DND-41 (cell line): Measurements from ENCODE around the gene BMP3.

ENCODE experiments used
- ATAC-seq: fragments of 200-7000 bp; cut with Tn5 transposase; 3 replicates; pipeline ENCODE4 v1.9.1; 2021; ENCODE audit warnings: low read depth; ENCODE audit not compliant: insufficient read depth
- DNase-seq: peaks from one replicate; pipeline ENCODE4 v3.0.0-alpha.2; 2020
- H2AFZ ChIP-seq: 2 replicates; pipeline ENCODE4 v1.6.0; 2012; ENCODE audit warnings: low read depth, low read length
- H3K27ac ChIP-seq: 2 replicates; pipeline ENCODE4 v1.5.1; 2012; ENCODE audit warnings: low read length, inconsistent platforms
- H3K27me3 ChIP-seq: fragments of 200-600 bp; sonication (generic); 2 replicates; pipeline ENCODE4 v1.6.0; 2012; ENCODE audit warnings: low read length, mild to moderate bottlenecking, inconsistent platforms; ENCODE audit not compliant: insufficient read depth, poor library complexity
- H3K36me3 ChIP-seq: 2 replicates; pipeline ENCODE4 v1.5.1; 2012; ENCODE audit warnings: low read length, inconsistent platforms; ENCODE audit not compliant: insufficient read depth
- H3K4me1 ChIP-seq: 2 replicates; pipeline ENCODE4 v1.5.1; 2012; ENCODE audit warnings: mild to moderate bottlenecking, low read length; ENCODE audit not compliant: insufficient read depth
- H3K4me2 ChIP-seq: 2 replicates; pipeline ENCODE4 v1.6.0; 2012; ENCODE audit warnings: mild to moderate bottlenecking, moderate library complexity, low read length, inconsistent platforms; ENCODE audit not compliant: insufficient read depth
- H3K4me3 ChIP-seq, 2 experiments: fragments of 200-600 bp in 1 of 2; shearing (Covaris generic) in 1 of 2; 2 replicates each; pipeline ENCODE4 v1.5.1; 2012 to 2016; ENCODE audit warnings: inconsistent platforms in 2 of 2, low read length in 2 of 2, mild to moderate bottlenecking in 2 of 2, low read depth in 1 of 2, moderate library complexity in 1 of 2
- H3K79me2 ChIP-seq: 2 replicates; pipeline ENCODE4 v1.6.0; 2012; ENCODE audit warnings: low read length, inconsistent platforms; ENCODE audit not compliant: insufficient read depth
- H3K9ac ChIP-seq: 2 replicates; pipeline ENCODE4 v1.6.0; 2012; ENCODE audit warnings: low read depth, mild to moderate bottlenecking, inconsistent platforms, low read length, moderate library complexity
- H3K9me3 ChIP-seq: 2 replicates; pipeline ENCODE4 v1.5.1; 2012; ENCODE audit warnings: low read length, moderate library complexity, mild to moderate bottlenecking, inconsistent platforms; ENCODE audit not compliant: insufficient read depth, severe bottlenecking
- H4K20me1 ChIP-seq: 2 replicates; pipeline ENCODE4 v1.6.0; 2012; ENCODE audit warnings: low read length; ENCODE audit not compliant: insufficient read depth
- EZH2 ChIP-seq: IDR thresholded peaks from 3 replicates; pipeline ENCODE4 v1.6.1; 2012; ENCODE audit warnings: borderline replicate concordance, low read depth, mild to moderate bottlenecking, moderate library complexity, low read length, inconsistent platforms; ENCODE audit not compliant: severe bottlenecking
- TF ChIP-seq, protein P1 (sequence below): IDR thresholded peaks from 2 replicates; pipeline ENCODE4 v1.5.1; 2012; ENCODE audit warnings: borderline replicate concordance, low read length, moderate library complexity, mild to moderate bottlenecking; ENCODE audit not compliant: poor library complexity, severe bottlenecking; ENCODE audit errors: extremely low read depth

Gene BMP3

DNA sequence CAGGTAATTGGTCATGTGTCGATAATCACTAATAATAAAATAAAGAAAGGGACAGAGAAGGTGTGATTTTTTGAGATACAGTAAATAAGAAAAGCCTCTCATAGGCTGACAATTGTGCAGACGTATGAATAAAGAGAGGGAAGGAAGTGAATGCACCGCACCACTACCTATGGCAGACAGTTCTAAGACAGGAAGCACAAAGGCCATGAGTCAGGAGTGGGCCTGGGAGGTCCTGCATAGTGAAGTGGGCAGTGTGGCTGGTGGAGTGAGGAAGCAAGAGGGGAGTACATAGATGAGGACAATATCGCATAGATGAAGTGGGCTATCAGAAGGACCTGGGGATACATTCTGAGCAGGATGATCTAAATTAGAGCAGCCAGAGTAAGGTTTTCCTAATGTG, 75.6 kb downstream of the BMP3 start:
- no peak for TF ChIP-seq EZH2
- TF ChIP-seq, protein P1, sequence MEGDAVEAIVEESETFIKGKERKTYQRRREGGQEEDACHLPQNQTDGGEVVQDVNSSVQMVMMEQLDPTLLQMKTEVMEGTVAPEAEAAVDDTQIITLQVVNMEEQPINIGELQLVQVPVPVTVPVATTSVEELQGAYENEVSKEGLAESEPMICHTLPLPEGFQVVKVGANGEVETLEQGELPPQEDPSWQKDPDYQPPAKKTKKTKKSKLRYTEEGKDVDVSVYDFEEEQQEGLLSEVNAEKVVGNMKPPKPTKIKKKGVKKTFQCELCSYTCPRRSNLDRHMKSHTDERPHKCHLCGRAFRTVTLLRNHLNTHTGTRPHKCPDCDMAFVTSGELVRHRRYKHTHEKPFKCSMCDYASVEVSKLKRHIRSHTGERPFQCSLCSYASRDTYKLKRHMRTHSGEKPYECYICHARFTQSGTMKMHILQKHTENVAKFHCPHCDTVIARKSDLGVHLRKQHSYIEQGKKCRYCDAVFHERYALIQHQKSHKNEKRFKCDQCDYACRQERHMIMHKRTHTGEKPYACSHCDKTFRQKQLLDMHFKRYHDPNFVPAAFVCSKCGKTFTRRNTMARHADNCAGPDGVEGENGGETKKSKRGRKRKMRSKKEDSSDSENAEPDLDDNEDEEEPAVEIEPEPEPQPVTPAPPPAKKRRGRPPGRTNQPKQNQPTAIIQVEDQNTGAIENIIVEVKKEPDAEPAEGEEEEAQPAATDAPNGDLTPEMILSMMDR = no peak
- no peak overlapping the region for H3K27ac ChIP-seq
- no peaks in the 10 kb centered on the region for H4K20me1 ChIP-seq
- H3K4me3 ChIP-seq = no peak overlapping the region
- H3K27me3 ChIP-seq = no peaks in the 10 kb centered on the region
- DNase-seq (no peak), ATAC-seq (no peak)
- H3K4me1 ChIP-seq = no peaks in the 10 kb centered on the region
- H3K9ac ChIP-seq = no peak overlapping the region
- H2AFZ ChIP-seq = no peak overlapping the region
- no peaks in the 10 kb centered on the region for H3K36me3 ChIP-seq
- H3K79me2 ChIP-seq = no peaks in the 10 kb centered on the region
- H3K9me3 ChIP-seq = no peaks in the 10 kb centered on the region
- no peak overlapping the region for H3K4me2 ChIP-seq
